Measurements from ENCODE around the gene NLK. TPM values are rescaled to one million over a fixed set of nuclear protein-coding genes. Genes with fewer than 3 reads are reported as not detected.

NLK gene
- total RNA-seq, 1 experiment from 2014 or later: 12.8 TPM

- Histone ChIP-seq H3K27me3 (ENCODE audit: insufficient read depth, low read length) (no peaks in the 10 kb centered on the region), H4K20me1 (ENCODE audit: insufficient read depth) (peaks cover 7% of the 10 kb centered on the region; the same call in 1 of the 2 replicates), H3K4me3 (replicated peaks in 1 of 2; ENCODE audit: low read depth in 1 of 2, low read length in 2 of 2) (peak overlapping the region; percentile 65 to 82), H3K79me2 (ENCODE audit: insufficient read depth, low read length) (peaks cover 49% of the 10 kb centered on the region), H3K36me3 (ENCODE audit: control insufficient read depth in 1 of 2, insufficient read depth in 2 of 2, low read length in 2 of 2) (no peaks in the 10 kb centered on the region), H3K9ac (ENCODE audit: low read length) (peak overlapping the region; percentile 64), H3K27ac (ENCODE audit: low read depth, low read length) (peak overlapping the region; percentile 12; the same call in 1 of the 2 replicates), H2AFZ (ENCODE audit: low read depth, low read length, poor library complexity, severe bottlenecking) (no peak overlapping the region), H3K9me3 (ENCODE audit: control insufficient read depth in 1 of 2, insufficient read depth in 1 of 2, low read depth in 1 of 2, low read length in 2 of 2) (no peaks in the 10 kb centered on the region), H3K4me2 (ENCODE audit: low read length) (peak overlapping the region; percentile 74), H3K4me1 (ENCODE audit: control insufficient read depth in 1 of 2, insufficient read depth in 2 of 2, low read length in 2 of 2) (peaks cover 4 to 14% of the 10 kb centered on the region in 2 experiments; a peak in 2 of 4 replicates), H3K9me2 (ENCODE audit: insufficient read depth) (no peaks in the 10 kb centered on the region)
- RAD21 ChIA-PET (ENCODE audit: low non-redundant PET in 1 of 2, low total read pairs in 2 of 2, uncharacterized antibody in 2 of 2, unreplicated experiment in 2 of 2): interaction anchor here in 1 of 2 experiments (0.6 kb wide), 1 partner anchor 94 kb away, joined by 4 read pairs; no protein-coding TSS in a partner anchor
- CTCF ChIA-PET: interaction anchor here (0.7 kb wide), 1 partner anchor 11 kb away, joined by 4 read pairs; no protein-coding TSS in a partner anchor
- no TSS peak for BruUV-seq (replicated peaks)
- DNase-seq (ENCODE audit: low read depth, low spot score) (no peak), ATAC-seq (peak; percentile 8)
- TF ChIP-seq SRF (IDR thresholded peaks at IDR 0.05; ENCODE audit: low read depth) (no peak), REST (IDR thresholded peaks at IDR 0.05; ENCODE audit: low read depth) (no peak), ZNF274 (IDR thresholded peaks at IDR 0.05; ENCODE audit: low read depth, low read length) (no peak), TCF7L2 (IDR thresholded peaks at IDR 0.05; ENCODE audit: borderline replicate concordance, extremely low read depth, insufficient read depth, insufficient read length) (no peak), CTCF (IDR thresholded peaks at IDR 0.05 in 2 of 3, conservative IDR thresholded peaks at IDR 0.05 in 1 of 3; ENCODE audit: borderline replicate concordance in 1 of 3, insufficient read depth in 1 of 3, low read depth in 2 of 3, low read length in 2 of 3) (no peak), MAX (IDR thresholded peaks at IDR 0.05) (no peak; the same call in 1 of the 2 replicates), ELF1 (IDR thresholded peaks at IDR 0.05; ENCODE audit: borderline replicate concordance, low read depth) (no peak), ZFX (IDR thresholded peaks at IDR 0.05) (no peak), FOSL1 (IDR thresholded peaks at IDR 0.05; ENCODE audit: low read depth) (no peak), YY1 (IDR thresholded peaks at IDR 0.05; ENCODE audit: extremely low read depth, insufficient replicate concordance, low read depth, low read length) (no peak), SP1 (IDR thresholded peaks at IDR 0.05; ENCODE audit: low read depth) (no peak), JUND (IDR thresholded peaks at IDR 0.05) (no peak), POLR2A (IDR thresholded peaks at IDR 0.05; ENCODE audit: borderline replicate concordance, extremely low read depth, insufficient read depth, insufficient read length) (no peak)
- intact Hi-C loops (cut with micrococcal nuclease): loop anchor here (1.0 kb wide), 1 partner anchor 209 kb away; no protein-coding TSS in a partner anchor
- POLR2A ChIA-PET: interaction anchor here (0.6 to 1.6 kb wide), 8 partner anchors 8 to 332 kb away, joined by 3 to 8 read pairs (median 5); no protein-coding TSS in a partner anchor
Observed at GRCh38 chr17:28041844-28042656, 427 bp upstream of the NLK start.

Data from HCT116 (cell line).